KMS-11 (cell line): ENCODE measurements around the gene FRMD4A.

Experiments
- H2AFZ ChIP-seq: fragments of 200-600 bp; sonication (generic); 2 replicates; pipeline ENCODE4 v1.6.1; 2016; ENCODE audit warnings: antibody characterized with exemption, mixed run types, low read depth
- H3K27ac ChIP-seq: fragments of 200-600 bp; sonication (generic); 2 replicates; pipeline ENCODE4 v1.6.1; 2016; ENCODE audit warnings: mild to moderate bottlenecking, mixed run types
- H3K27me3 ChIP-seq: fragments of 200-600 bp; sonication (generic); 2 replicates; pipeline ENCODE4 v1.6.1; 2017; ENCODE audit warnings: mild to moderate bottlenecking, low read depth, mixed run types, moderate library complexity; ENCODE audit not compliant: insufficient read depth
- H3K36me3 ChIP-seq: fragments of 200-600 bp; sonication (generic); 2 replicates; pipeline ENCODE4 v1.6.1; 2017; ENCODE audit warnings: mild to moderate bottlenecking, mixed run types; ENCODE audit not compliant: insufficient read depth
- H3K4me1 ChIP-seq: fragments of 200-600 bp; sonication (generic); 2 replicates; pipeline ENCODE4 v1.6.1; 2016; ENCODE audit warnings: mild to moderate bottlenecking, low read depth, mixed run types; ENCODE audit not compliant: poor library complexity, severe bottlenecking
- H3K4me2 ChIP-seq: fragments of 200-600 bp; sonication (generic); 2 replicates; pipeline ENCODE4 v1.7.0; 2016; ENCODE audit warnings: mild to moderate bottlenecking, mixed run types
- H3K4me3 ChIP-seq: fragments of 200-600 bp; sonication (generic); IDR thresholded peaks from 2 replicates; pipeline ENCODE4 v1.6.1; 2017; ENCODE audit warnings: low read depth, low read length, mixed read lengths; ENCODE audit not compliant: insufficient read depth
- H3K79me2 ChIP-seq: fragments of 200-600 bp; sonication (generic); 2 replicates; pipeline ENCODE4 v1.6.1; 2016; ENCODE audit warnings: low read depth, mixed run types; ENCODE audit not compliant: insufficient read depth
- H3K9ac ChIP-seq: fragments of 200-600 bp; sonication (generic); 2 replicates; pipeline ENCODE4 v1.6.1; 2016; ENCODE audit warnings: mild to moderate bottlenecking, mixed run types
- H4K20me1 ChIP-seq: fragments of 200-600 bp; sonication (generic); 2 replicates; pipeline ENCODE4 v1.6.1; 2016; ENCODE audit warnings: mild to moderate bottlenecking, mixed run types; ENCODE audit not compliant: insufficient read depth
- TF ChIP-seq, protein P1 (sequence below): fragments of 200-600 bp; sonication (generic); conservative IDR thresholded peaks from 2 replicates; pipeline ENCODE4 v1.6.1; 2017; ENCODE audit warnings: low read depth, mild to moderate bottlenecking, antibody characterized with exemption, low read length, moderate library complexity, mixed read lengths

FRMD4A gene

DNA sequence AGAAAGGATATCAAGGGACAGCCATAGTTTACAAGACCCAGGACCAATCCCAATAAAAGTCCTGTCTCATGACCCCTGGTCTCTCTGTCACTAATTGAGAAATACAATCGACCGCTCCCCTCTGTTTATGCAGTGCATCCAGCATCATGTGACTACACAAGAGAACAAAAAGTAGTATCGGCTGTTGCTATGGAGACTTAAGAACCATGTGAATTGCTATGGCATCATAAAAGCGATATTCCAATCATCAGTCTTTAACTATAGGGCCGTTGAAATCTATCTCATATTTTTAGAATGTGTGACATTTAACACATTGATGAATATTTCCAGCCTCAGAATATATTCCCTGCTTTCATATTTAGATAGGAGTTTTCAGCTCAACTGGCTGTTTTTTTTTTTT is 139.3 kb downstream of the FRMD4A start:
- TF ChIP-seq, protein P1, sequence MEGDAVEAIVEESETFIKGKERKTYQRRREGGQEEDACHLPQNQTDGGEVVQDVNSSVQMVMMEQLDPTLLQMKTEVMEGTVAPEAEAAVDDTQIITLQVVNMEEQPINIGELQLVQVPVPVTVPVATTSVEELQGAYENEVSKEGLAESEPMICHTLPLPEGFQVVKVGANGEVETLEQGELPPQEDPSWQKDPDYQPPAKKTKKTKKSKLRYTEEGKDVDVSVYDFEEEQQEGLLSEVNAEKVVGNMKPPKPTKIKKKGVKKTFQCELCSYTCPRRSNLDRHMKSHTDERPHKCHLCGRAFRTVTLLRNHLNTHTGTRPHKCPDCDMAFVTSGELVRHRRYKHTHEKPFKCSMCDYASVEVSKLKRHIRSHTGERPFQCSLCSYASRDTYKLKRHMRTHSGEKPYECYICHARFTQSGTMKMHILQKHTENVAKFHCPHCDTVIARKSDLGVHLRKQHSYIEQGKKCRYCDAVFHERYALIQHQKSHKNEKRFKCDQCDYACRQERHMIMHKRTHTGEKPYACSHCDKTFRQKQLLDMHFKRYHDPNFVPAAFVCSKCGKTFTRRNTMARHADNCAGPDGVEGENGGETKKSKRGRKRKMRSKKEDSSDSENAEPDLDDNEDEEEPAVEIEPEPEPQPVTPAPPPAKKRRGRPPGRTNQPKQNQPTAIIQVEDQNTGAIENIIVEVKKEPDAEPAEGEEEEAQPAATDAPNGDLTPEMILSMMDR = no peak
- Histone ChIP-seq H4K20me1 (no peaks in the 10 kb centered on the region), H3K9ac (no peak overlapping the region), H3K4me2 (no peak overlapping the region), H3K79me2 (no peaks in the 10 kb centered on the region), H3K36me3 (no peaks in the 10 kb centered on the region), H3K4me3 (no peak overlapping the region), H2AFZ (no peak overlapping the region), H3K27ac (no peak overlapping the region), H3K27me3 (no peaks in the 10 kb centered on the region), H3K4me1 (no peaks in the 10 kb centered on the region)

DNA sequence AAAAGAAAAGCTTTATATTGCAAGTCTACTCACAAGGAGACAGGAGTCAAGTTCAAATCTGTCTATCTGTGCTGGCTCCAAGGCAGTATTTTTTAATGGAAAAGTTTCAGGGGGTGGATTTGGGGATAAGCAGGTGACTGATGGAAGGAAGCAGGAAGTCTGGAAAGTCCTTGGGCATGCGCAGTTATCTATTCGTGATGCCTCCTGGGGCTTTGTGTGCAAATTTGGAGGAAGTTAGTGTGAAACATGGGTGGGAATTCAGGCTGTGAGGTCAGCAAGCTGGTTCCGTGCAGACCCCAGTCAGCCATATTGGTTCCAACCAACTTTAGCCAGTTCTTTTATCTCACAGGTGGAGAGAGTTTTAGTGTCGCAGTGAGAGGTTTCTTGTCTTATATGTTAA is 140.0 kb downstream of the FRMD4A start:
- H3K9ac ChIP-seq = no peak overlapping the region
- H3K27ac ChIP-seq = no peak overlapping the region
- H4K20me1 ChIP-seq = no peaks in the 10 kb centered on the region
- no peaks in the 10 kb centered on the region for H3K4me1 ChIP-seq
- H3K4me3 ChIP-seq = no peak overlapping the region
- H3K4me2 ChIP-seq = no peak overlapping the region
- H3K27me3 ChIP-seq = no peaks in the 10 kb centered on the region
- TF ChIP-seq, protein P1 = no peak
- no peak overlapping the region for H2AFZ ChIP-seq
- no peaks in the 10 kb centered on the region for H3K36me3 ChIP-seq
- H3K79me2 ChIP-seq = no peaks in the 10 kb centered on the region

DNA sequence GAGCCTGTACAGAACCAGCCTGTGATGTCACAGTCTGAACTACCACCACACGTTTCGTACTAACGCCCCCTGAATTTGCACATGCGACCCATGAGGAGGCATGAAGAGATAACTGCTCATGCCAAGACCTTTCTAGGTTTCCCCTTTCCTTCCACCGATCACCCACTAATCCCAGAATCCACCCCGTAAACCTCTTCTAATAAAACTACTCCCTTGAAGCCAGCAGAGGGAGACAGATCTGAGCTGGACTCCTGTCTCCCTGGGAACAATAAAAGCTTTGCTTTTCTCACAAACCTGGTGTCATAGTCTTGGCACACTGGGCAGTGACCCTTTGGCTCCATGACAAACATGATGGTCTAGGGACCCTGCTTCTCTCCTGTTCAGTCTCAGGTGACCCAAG is 144.5 kb downstream of the FRMD4A start:
- no peaks in the 10 kb centered on the region for H3K27me3 ChIP-seq
- H3K4me3 ChIP-seq = no peak overlapping the region
- H2AFZ ChIP-seq = no peak overlapping the region
- H3K27ac ChIP-seq = no peak overlapping the region
- no peak overlapping the region for H3K4me2 ChIP-seq
- no peaks in the 10 kb centered on the region for H3K4me1 ChIP-seq
- no peaks in the 10 kb centered on the region for H3K79me2 ChIP-seq
- TF ChIP-seq, protein P1 = peak; percentile 40; the same call in 1 of the 2 replicates
- H3K9ac ChIP-seq = no peak overlapping the region
- no peaks in the 10 kb centered on the region for H3K36me3 ChIP-seq
- no peaks in the 10 kb centered on the region for H4K20me1 ChIP-seq

DNA sequence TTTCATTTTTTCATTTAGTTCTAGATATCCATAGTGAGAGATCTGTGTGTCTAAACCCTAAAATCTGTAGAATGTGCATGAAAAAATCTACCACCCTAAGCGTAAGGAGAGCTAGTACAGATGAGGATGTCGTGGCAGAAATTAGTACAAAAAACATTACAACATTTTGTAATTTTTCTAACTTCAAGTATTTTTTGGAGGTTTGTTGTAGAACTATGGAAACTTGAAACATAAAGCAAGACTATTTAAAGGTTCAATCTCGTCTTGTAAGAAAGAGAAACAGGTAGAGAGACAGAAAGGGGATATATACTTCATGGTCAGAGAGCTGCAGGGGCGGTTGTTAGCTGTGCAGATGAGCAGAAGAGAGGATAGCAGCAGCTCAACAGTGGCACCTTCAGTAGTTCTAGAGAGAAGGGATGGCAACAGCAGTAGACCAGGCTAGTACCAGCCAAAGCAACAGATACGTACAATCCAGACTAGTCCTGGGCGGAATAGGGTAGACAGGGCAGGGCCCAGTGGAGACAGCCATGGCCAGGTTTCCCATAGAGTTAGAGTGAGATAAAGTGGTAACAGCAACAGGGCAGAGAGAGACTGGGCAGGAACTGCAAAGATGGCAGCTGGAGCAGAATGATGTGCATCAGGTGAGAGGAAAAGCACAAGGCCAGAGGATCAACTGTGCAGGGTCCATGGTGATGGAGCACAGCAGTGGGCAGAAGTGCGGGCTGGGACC is 145.2 kb downstream of the FRMD4A start:
- peak overlapping the region; percentile 57; the same call in 1 of the 2 replicates for H3K27ac ChIP-seq
- peak overlapping the region; percentile 43; the same call in 1 of the 2 replicates for H3K9ac ChIP-seq
- no peaks in the 10 kb centered on the region for H4K20me1 ChIP-seq
- TF ChIP-seq, protein P1 = no peak
- no peak overlapping the region for H2AFZ ChIP-seq
- H3K4me1 ChIP-seq = no peaks in the 10 kb centered on the region
- H3K36me3 ChIP-seq = no peaks in the 10 kb centered on the region
- no peak overlapping the region for H3K4me3 ChIP-seq
- no peak overlapping the region for H3K4me2 ChIP-seq
- no peaks in the 10 kb centered on the region for H3K27me3 ChIP-seq
- H3K79me2 ChIP-seq = no peaks in the 10 kb centered on the region
